IPS-18c (cell line): ENCODE measurements around the gene INTS7.

Experiments
- H3K4me3 ChIP-seq: 2 replicates; pipeline ENCODE4 v1.7.0; 2013; ENCODE audit warnings: low read depth, mild to moderate bottlenecking, low read length, moderate library complexity; ENCODE audit not compliant: insufficient read depth
- H3K9me3 ChIP-seq: one replicate; pipeline ENCODE4 v1.6.1; 2013; ENCODE audit warnings: mild to moderate bottlenecking, low read length, moderate library complexity; ENCODE audit not compliant: control insufficient read depth, insufficient read depth

The INTS7 gene, protein sequence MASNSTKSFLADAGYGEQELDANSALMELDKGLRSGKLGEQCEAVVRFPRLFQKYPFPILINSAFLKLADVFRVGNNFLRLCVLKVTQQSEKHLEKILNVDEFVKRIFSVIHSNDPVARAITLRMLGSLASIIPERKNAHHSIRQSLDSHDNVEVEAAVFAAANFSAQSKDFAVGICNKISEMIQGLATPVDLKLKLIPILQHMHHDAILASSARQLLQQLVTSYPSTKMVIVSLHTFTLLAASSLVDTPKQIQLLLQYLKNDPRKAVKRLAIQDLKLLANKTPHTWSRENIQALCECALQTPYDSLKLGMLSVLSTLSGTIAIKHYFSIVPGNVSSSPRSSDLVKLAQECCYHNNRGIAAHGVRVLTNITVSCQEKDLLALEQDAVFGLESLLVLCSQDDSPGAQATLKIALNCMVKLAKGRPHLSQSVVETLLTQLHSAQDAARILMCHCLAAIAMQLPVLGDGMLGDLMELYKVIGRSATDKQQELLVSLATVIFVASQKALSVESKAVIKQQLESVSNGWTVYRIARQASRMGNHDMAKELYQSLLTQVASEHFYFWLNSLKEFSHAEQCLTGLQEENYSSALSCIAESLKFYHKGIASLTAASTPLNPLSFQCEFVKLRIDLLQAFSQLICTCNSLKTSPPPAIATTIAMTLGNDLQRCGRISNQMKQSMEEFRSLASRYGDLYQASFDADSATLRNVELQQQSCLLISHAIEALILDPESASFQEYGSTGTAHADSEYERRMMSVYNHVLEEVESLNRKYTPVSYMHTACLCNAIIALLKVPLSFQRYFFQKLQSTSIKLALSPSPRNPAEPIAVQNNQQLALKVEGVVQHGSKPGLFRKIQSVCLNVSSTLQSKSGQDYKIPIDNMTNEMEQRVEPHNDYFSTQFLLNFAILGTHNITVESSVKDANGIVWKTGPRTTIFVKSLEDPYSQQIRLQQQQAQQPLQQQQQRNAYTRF

DNA sequence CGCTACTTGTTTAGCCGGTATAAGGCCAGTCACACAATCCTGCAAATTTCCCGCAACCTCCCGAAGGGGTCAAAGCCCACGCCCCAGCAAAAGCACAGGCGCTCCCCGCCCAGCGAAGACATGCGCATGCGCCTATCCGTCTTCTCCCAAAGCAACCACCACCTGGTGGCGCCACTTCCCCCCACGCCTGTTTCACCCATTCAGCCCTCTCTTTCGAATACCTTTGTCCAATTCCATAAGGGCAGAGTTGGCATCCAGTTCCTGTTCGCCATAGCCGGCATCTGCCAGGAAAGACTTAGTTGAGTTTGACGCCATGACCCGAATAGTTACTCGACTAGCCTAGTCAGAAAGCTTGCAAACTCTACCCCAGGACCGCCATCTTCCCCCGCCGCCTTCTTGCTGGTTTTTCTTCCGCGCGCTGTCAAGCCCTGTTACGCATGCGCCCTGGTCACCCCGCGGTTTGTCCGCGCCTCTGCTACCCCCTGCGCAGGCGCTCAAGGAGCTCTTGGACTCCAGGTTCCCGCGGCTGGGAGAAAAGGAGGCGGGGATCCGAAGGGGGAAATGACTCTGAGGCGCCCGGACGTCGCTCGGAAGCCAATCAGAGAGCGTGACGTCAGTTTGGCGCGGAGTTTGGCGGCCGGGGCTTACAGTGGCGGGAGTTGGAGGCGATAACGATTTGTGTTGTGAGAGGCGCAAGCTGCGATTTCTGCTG lies at the start of gene INTS7, which contains the start of gene DTL:
Gene INTS7 (minus strand): TSS at position 435 of the 712 bp plus-strand sequence. CDS start 120 bp downstream, at position 315.
Gene DTL (plus strand): TSS at position 626 of the 712 bp plus-strand sequence. CDS start 143 bp downstream, outside the sequence.
- H3K9me3 ChIP-seq = no peaks in the 10 kb centered on the region

DNA sequence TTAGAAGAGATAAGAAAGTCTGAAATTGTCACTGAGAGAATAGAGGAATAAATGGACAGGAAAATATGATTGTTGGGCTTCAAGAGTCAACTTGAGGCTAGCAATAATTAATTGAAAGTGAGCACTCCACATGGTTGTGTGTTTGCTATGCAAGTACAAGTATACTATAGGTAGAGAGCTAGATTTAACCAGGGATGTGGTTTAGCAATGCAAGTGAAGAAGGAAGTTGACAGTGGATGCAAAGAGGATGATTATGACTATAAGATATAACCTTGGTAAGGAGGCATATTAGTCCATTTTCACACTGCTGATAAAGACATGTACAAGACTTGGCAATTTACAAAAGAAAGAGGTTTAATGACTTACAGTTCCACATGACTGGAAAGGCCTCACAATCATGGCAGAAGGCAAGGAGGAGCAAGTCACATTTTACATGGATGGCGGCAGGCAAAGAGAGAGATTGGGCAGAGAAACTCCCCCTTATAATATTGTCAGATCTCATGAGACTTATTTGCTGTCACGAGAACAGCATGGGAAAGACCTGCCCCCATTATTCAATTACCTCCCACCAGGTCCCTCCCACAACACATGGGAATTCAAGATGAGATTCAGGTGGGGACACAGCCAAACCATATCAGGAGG lies 47.5 kb upstream of the INTS7 start:
- no peak overlapping the region for H3K4me3 ChIP-seq

More for the DNA sequence above, at the start of gene INTS7, which contains the start of gene DTL:
- H3K4me3 ChIP-seq = peak within 1 kb of the TSS; percentile 60

DNA sequence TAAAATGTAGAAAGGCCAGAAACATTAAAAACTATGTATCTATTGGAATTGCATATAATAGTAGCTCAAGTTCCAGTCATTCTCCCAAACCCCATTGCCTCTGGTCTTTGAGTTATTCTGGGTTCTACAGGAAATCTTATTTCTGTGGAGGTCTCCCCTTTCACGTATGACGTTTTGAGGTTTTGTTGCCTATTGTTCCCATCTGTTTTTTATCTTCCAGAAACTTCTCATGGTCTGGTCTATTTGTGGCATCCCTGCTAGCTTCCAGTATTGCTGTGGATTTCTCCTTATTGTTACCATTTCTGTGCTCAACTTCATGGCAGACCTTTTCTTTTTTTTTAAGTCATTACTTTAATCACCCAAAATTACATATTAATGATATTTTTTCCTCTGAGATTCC lies 43.5 kb upstream of the INTS7 start:
- no peak overlapping the region for H3K4me3 ChIP-seq

More for the DNA sequence above, 47.5 kb upstream of the INTS7 start:
- H3K9me3 ChIP-seq = no peaks in the 10 kb centered on the region

DNA sequence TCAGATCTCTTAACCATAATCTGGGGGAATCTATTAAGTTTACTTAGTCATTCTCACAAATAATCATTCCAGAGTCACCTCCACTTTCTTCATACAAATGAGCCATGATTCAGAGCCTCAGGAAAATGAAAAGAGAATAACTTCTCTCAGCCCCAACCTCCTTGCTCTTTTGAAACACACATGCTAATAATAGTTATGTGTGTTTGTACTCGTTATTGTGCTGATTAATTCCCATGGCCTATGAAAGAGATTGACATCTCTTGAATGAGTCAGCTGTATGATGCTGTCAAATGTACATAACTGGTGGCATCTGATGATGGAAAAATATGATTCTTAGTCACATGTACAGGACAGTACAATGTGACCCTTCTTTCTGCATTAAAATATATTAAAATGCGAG lies 41.7 kb upstream of the INTS7 start:
- Histone ChIP-seq H3K9me3 (no peaks in the 10 kb centered on the region), H3K4me3 (no peak overlapping the region)

More for the DNA sequence above, 43.5 kb upstream of the INTS7 start:
- no peaks in the 10 kb centered on the region for H3K9me3 ChIP-seq

DNA sequence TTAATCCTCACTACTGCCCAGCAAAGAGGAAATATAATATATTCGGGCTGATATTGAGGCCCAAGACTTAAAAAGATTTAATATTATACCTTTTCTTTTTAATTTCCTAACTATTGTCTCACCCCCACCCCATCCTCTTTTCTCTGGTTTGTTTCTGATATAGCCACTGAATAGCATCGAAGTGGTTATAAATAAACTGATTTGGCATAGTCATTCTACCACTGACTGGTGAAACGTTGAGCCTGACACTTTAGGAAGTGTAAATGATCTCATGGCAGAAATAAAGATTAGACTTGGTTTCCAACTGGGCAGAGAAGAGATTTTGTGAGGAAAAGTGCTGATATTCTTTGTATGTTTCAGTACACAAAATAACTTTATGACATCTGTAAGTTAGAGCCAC lies 39.5 kb upstream of the INTS7 start:
- no peak overlapping the region for H3K4me3 ChIP-seq
- H3K9me3 ChIP-seq = no peaks in the 10 kb centered on the region

DNA sequence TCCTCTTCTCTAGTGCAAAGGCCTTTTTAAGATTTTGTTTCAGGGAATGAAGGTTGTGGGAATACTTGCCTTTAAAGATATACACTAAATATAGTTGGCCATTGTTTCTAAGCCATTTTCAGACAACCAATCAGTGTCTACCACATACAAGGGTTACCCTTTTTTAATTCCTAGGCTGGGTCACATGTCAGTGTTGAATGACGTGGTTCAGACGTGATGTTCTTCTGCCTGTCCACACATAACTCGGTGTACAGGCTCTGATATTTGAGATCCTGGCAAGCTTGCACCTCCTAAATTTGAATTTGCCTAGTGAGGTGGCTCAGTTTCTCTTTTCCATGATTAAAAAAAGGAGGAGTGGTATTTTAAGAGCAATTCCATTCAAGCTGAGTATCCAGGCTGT lies 39.0 kb upstream of the INTS7 start:
- Histone ChIP-seq H3K4me3 (no peak overlapping the region), H3K9me3 (no peaks in the 10 kb centered on the region)

DNA sequence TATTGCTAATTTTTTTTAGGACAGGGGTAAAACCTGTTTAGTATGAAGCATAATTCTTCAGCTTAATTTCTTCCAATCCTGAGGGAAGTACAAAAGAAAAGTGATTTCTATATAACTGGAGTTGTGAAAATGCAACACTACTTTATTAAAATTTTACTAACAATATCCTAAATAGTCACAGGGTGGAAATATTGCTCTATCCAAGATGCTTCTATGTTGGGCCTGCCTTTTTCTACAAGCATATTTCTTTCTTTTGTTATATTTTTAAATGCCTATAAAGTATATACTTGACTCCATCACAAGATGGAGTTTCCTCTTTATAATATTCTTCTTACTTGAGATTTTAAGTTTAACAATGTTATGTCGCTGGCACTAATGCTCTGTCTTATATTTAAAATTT lies 38.1 kb upstream of the INTS7 start:
- H3K9me3 ChIP-seq = no peaks in the 10 kb centered on the region

DNA sequence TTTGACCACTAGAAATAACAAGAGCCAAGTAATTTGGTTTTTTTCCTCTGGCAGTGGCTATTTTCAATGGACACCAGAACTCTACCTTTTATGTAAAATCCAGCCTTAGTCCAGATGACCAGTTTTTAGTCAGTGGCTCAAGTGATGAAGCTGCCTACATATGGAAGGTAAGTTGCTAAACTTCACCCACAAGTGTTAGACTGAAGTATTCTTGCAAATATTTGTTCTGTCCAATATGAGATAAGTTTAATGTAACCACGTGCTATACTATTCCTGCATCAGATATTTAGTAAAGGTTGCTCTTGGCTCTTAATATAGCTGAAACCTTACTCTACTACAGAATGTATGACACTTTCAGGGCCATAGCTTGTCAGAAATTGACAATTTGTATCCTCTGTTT lies 36.7 kb upstream of the INTS7 start:
- no peaks in the 10 kb centered on the region for H3K9me3 ChIP-seq
- H3K4me3 ChIP-seq = no peak overlapping the region

More for the DNA sequence above, 38.1 kb upstream of the INTS7 start:
- H3K4me3 ChIP-seq = no peak overlapping the region

DNA sequence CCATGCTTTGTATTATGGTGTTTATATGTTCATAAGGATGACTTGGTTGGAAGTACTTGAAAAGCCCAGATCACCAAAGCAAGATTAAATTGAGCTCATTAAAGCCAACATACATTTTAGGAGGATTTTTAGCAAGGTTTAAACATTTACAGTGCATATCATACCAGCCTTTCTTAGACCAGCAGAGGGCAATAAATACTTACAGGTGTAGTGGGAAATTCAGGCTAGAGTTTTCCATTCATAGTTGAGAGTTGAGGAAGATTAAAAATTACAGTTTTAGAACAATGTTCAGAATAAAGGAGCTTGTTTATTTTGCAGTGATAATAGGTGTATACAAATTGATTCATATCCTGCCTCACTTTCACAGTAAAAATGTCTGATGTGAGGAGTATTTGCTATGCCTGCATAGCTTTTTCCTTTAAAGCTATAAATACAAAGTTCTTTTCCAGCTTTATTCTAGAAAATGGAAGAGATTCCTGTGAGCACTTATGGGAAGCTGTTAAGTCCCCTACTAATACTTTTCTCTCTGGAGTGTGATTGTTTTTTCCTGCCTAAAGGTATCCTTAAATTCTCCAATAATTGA lies 35.5 kb upstream of the INTS7 start:
- no peaks in the 10 kb centered on the region for H3K9me3 ChIP-seq
- no peak overlapping the region for H3K4me3 ChIP-seq

DNA sequence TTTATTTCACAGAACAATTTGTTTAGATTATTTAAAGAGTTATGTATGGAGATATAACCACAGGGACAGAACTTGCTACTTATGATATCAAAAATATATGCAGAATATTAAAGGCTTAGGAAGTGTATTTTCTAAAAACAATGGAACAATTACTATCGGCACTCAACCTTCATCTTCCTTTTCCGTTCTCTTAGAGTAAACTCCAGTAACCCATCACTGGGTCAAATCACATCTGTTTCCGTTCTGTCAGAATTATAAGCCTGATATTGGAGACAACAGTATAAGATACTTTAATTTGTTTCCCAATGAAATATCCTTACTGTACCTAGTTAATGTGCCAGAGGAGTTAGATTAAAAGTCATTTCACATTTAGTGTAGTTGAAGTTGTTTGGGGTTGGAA lies 32.4 kb upstream of the INTS7 start:
- H3K4me3 ChIP-seq = no peak overlapping the region

DNA sequence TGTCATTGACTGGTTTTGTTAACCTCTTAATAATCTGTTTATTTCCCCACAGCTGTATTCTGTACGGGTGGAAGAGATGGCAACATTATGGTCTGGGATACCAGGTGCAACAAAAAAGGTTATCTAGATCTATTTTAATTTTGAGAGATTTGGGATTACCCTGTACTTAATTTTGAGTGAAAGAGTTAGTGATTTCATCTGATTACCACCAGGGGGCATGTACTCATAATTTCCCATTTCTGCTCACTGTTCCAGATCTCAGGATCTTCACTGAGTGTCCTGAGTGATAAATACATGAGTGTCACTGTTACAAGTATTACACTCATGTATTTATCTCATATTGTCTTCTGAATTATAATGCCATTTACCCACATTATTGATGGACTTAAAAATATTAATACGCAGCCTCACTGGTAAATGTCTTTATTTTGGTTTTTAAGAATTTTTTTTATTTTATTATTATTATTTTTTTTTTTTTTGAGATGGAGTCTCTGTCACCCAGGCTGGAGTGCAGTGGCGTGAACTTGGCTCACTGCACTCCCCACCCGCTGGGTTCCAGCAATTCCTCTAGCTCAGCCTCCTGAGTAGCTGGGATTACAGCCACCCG lies 27.6 kb upstream of the INTS7 start:
- Histone ChIP-seq H3K9me3 (no peaks in the 10 kb centered on the region), H3K4me3 (no peak overlapping the region)

More for the DNA sequence above, 32.4 kb upstream of the INTS7 start:
- H3K9me3 ChIP-seq = no peaks in the 10 kb centered on the region

DNA sequence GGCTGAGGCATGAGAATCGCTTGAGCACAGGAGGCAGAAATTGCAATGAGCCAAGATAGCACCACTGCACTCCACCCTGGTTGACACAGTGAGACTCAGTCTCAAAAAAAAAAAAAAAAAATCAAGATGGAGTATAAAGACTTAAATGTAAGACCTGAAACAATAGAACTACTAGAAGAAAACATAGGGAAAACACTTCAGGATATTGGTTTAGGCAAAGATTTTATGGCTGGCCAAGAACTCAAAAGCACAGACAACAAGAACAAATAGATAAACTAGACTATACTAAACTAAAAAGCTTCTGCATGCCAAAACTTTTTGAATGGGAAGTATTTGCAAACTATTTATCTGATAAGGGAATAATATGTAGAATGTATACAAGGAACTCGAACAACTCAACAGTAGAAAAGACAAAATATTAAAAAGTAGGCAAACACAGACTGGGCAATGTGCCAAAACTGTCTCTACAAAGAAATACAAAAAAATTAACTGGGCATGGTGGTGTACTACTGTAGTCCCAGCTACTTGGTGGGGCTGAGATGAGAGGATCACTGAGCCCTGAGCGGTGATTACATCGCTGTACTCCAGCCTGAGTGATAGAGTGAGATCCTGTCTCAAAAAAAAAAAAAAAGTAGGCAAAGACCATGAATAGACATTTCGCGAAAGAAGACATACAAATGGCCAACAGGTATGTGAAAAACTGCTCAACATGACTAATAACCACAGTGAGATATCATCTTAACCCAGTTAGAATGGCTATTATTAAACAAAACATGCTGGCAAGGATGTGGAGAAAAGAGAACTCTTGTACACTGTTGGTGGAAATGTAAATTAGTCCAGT lies 25.5 kb upstream of the INTS7 start:
- Histone ChIP-seq H3K4me3 (no peak overlapping the region), H3K9me3 (no peaks in the 10 kb centered on the region)

DNA sequence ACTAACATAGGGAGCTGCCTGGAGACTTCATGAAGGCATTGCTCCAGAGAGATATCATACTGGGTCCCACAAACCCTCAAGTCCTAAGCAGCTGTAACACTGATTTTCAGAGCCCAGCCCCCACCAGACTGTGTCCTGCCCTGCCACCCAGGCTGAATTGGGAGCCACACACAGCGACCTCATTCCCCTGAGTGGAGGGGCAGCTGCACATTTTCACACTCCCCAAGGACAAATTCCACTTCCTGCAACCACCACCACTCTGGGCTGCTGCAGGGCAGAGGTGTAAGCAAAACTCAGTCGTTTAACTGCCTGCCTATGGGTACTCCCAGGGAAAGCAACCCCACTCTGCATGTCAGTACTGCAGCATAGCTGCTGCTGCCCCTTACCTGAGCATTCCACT lies 20.0 kb upstream of the INTS7 start:
- Histone ChIP-seq H3K4me3 (no peak overlapping the region), H3K9me3 (no peaks in the 10 kb centered on the region)

DNA sequence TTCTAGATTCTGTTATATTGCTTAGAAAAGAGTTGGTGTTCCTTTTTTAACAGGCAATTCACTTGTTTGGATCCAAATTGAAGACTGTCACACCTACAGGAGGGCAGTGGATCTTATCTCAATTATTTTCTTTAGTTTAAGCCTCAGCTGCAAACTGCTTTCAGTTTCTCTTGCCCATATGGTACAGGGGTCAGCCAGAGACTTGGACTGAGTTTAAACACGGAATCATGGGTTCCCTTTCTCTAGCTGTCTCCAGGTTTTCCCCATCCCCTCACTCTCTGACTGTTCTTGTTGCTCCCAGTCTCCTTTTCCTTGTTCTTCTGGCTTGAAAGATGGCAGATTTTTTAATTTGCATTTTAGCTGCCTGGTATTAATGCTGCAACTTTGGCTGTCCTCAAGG lies 18.6 kb upstream of the INTS7 start:
- Histone ChIP-seq H3K4me3 (no peak overlapping the region), H3K9me3 (no peaks in the 10 kb centered on the region)

DNA sequence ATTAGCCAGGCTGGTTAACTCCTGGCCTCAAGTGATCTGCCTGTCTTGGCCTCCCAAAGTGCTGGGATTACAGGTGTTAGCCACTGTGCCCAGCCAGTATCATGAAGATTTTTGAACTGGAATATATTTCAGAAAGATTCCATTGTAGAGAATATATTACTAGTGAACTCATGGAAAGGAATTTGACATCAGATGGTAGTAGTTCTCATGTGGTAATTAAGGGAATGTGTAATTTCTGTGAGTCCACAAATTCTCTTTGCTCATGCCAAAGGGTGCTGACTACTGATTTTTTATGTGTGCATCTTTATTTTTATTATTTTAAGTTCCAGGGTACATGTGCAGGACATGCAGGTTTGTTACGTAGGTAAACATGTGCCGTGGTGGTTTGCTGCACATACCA lies 10.6 kb upstream of the INTS7 start:
- no peak overlapping the region for H3K4me3 ChIP-seq

More for the DNA sequence above, 10.6 kb upstream of the INTS7 start:
- H3K9me3 ChIP-seq = no peaks in the 10 kb centered on the region
